ENCODE measurements around the gene IL22RA1.

IL22RA1 gene

GRCh38 chr1:24142546-24143534, at the start of gene IL22RA1:
IL22RA1 (minus strand) TSS chr1:24143140; CDS start chr1:24143082, 58 bp downstream.
- no peak for DNase-seq

DNA sequence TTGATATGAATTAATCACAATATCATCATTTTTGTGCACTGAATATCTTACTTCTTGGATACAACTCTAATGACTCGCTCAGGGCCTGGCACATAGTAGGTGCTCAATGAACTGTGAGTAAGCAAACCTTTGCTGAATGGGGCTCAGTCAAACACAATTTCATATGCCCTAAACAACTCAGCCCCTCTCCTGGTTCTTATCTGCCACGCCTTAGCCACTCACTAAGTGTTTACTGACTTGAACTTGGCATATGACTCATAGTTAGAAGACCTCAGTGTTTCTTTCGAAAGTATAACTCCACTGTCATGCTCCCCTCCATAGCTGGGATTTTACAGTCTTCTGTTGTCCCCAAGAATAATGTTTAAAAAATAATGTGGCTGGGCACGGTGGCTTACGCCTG, 48.9 kb upstream of the IL22RA1 start:
- no peak for DNase-seq

DNA sequence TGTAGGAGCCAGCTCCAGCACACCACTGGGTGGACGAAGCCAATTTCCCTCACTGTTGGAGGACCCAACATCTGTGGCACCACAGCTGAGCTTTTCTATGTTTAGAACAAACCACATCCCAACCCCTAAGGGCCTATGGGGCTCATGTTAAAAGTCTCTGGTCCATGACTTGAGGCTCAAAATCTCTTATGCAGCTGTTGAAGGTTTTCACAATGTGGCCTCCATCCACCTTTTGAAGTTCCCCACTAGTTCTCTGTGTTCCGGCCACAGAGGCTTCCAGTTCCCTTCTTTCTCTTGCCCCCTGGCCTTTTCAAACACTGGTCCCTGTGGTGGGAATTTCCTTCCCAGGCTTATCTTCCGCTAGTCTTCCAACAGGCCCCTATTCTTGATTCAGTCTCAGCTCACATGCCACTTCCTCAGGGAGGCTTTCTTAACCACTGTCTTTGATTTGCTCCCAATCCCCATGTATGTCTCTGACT, 48.1 kb upstream of the IL22RA1 start:
- DNase-seq, result no peak

- DNase-seq, result peak; percentile 39
These were observed 46.6 kb upstream of the IL22RA1 start for GRCh38 chr1:24189528-24189927.

DNA sequence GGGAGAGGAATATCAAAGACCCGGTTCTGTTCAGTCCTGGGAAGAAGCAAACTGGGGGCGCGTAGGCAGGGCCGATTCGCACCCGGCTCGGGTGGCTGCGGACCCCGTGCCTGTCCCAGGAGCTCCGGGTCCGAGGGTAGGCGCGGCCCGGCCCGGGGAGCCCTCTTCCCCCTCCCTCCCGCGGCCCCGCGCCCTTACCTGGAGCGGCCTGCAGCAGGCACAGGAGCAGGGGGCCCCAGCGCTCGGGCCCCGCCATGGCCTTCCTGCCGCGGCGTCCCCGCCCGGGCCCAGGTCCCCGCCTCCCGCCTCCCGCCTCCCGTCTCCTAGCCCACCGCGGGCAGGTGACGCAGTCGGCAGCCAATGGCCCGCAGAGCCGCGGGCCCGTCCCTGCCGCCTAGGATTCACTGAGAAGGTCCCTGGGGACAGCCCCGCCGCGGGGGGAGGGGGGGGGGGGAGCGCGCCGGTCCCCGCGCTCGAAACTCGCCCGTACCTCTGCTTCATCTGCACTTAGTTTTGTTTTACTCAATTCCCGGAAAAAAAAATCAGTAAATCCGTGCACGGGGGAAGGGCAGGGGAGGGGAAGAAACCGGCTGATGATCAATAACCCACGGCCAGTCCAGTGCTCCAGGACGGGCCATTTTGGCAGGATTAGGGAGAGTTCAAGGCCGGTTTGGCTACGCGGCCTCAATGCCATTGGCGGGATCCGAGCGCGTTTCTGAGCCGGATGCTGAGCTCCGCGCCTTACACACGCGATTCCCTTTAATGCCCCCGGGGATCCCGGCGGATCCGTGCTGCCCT, 44.3 kb upstream of the IL22RA1 start, which contains the start of gene IFNLR1:
IFNLR1 (minus strand) TSS at position 297 of the 798 bp plus-strand sequence; CDS start at position 256, 41 bp downstream.
- DNase-seq, result peak; percentile 78

DNA sequence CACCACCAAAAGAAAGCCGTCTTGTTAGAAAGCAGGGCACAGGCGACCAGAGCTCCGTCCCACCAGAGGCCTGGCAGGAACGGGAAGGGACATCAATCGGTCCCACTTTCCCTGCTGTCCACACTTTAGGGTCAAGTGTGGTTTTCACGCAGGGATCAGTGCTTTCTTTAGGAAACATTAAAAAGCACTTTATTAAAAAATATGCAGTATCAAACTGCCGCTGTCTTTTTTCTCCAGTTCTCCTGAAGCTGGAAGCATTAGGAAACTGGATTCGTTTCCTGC, 43.7 kb upstream of the IL22RA1 start:
- no peak for DNase-seq

- DNase-seq, result no peak
These were observed 43.2 kb upstream of the IL22RA1 start for GRCh38 chr1:24186031-24186710.

- no peak for DNase-seq
These were observed 42.1 kb upstream of the IL22RA1 start for GRCh38 chr1:24185076-24185475.

DNA sequence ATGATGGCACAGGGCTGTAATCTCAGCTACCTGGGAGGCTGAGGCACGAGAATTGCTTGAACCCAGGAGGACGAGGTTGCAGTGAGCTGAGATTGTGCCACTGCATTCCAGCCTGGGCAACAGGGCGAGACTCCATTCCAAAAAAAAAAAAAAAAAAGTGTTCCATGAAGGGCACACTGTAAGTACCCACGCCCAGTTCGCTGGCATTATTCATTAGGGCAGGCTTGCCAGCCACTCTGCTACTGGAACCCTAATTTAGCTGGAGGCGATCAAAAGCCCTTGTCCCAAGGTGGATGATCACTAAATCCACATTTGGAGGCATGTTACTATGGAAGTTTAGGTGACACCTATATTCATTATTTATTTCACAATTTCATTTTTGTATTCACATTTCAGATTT, 39.1 kb upstream of the IL22RA1 start:
- DNase-seq, result no peak

- DNase-seq, result no peak
These were observed 38.7 kb upstream of the IL22RA1 start for GRCh38 chr1:24181619-24182018.

DNA sequence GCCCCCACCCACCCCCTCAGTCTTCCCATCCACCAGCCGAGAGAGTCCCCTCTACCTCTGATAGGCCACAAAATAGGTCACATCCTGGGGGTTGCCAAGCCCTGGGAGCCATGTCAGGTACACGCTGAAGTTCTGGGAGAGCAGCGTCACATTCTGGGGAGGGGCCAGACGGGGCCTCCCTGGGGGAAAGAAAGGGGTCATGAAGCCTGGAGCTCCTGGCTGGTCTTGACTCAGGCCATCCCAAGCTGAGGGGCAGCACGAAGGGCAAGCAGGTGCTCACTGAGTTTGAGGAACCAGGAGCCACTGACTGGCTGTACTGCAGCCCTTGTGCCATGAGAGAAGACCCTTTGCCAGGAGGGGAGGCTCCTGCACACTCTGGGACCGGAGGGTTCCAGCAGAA, 37.7 kb upstream of the IL22RA1 start:
- no peak for DNase-seq

GRCh38 chr1:24179251-24179840, 36.4 kb upstream of the IL22RA1 start:
- no peak for DNase-seq

DNA sequence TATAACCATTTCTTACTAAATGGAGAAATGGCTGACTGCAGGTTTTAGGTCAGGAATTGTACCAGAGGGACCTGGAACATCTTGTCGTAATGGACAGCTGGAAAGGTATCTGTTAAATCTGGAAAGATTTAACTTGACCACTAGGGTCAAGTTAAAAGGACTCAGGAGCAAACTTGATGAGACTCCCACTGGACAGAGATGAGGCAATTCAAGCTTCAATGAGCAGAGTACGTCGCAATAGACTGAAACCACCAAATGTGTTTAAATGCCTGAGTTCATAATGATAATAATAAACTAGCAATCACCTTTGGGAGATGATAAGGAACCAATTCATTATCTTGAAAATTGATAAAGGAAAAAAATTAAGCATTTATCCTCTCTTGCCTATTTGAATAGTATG, 35.5 kb upstream of the IL22RA1 start:
- no peak for DNase-seq

DNA sequence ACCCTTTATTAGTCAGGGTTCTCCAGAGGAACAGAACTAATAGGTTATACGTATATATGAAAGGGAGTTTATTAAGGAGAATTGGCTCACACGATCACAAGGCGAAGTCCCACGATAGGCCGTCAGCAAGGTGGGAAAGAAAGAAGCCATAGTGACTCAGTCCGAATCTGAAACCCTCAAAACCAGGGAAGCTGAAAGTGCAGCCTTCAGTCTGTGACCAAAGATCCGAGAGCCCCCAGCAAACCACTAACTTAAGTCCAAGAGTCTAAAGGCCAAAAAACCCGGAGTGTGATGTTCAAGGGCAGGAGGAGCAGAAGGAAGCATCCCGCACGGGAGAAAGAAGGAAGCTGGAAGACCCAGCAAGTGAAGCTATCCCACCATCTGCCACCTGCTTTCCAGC, 34.2 kb upstream of the IL22RA1 start:
- DNase-seq, result no peak

GRCh38 chr1:24175033-24175755, 32.3 kb upstream of the IL22RA1 start:
- no peak for DNase-seq

- no peak for DNase-seq
These were observed 31.0 kb upstream of the IL22RA1 start for GRCh38 chr1:24173638-24174575.

GRCh38 chr1:24172598-24172997, 29.7 kb upstream of the IL22RA1 start:
- DNase-seq, result no peak

- DNase-seq, result no peak
These were observed 26.3 kb upstream of the IL22RA1 start for GRCh38 chr1:24169286-24169685.

DNA sequence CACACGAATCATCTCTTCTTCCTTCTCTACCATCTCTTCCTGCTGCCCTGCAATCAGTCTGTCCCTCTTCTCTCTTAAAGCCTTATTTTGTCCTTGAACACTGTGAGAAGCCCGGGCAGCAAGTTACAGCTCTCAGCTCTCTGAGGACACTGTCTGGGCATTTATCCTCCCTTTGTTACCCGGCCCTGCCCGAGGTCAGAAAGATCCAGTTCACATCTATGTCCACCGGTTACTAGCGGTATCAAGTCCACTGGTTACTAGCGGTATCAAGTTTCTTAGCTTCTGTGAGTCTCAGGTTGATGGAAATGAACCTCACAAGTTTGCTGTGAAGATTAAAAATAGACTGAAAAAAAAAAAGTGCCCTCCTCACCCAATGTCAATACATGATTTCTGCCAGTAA, 25.3 kb upstream of the IL22RA1 start:
- DNase-seq, result no peak

GRCh38 chr1:24167008-24167407, 24.1 kb upstream of the IL22RA1 start:
- no peak for DNase-seq

GRCh38 chr1:24165500-24165899, 22.6 kb upstream of the IL22RA1 start:
- DNase-seq, result no peak
